Hepatocyte (in vitro differentiated cells): ENCODE results near the gene CALY. TPM values are rescaled to one million over a fixed set of nuclear protein-coding genes. Genes with fewer than 3 reads are reported as not detected.

Experiments used
- DNase-seq: peaks from one replicate; pipeline ENCODE4 v3.0.0-alpha.2; 2016; ENCODE audit warnings: low spot score
- H2AFZ ChIP-seq: fragments of 200-600 bp; sonication (generic); 2 replicates; pipeline ENCODE4 v1.6.0; 2016; ENCODE audit warnings: antibody characterized with exemption, mild to moderate bottlenecking
- H3K27ac ChIP-seq: fragments of 200-600 bp; sonication (generic); 2 replicates; pipeline ENCODE4 v1.5.1; 2016; ENCODE audit warnings: mild to moderate bottlenecking
- H3K27me3 ChIP-seq: fragments of 200-600 bp; sonication (generic); 2 replicates; pipeline ENCODE4 v1.6.1; 2016
- H3K36me3 ChIP-seq: fragments of 200-600 bp; sonication (generic); replicated peaks from 2 replicates; pipeline ENCODE4 v1.5.1; 2016; ENCODE audit warnings: low read depth; ENCODE audit not compliant: insufficient read depth
- H3K4me1 ChIP-seq: fragments of 200-600 bp; sonication (generic); 2 replicates; pipeline ENCODE4 v1.5.1; 2016; ENCODE audit warnings: mild to moderate bottlenecking, moderate library complexity; ENCODE audit not compliant: insufficient read depth
- H3K4me2 ChIP-seq: fragments of 200-600 bp; sonication (generic); 2 replicates; pipeline ENCODE4 v1.6.0; 2016
- H3K4me3 ChIP-seq: fragments of 200-600 bp; sonication (generic); 2 replicates; pipeline ENCODE4 v1.5.1; 2016; ENCODE audit warnings: mild to moderate bottlenecking
- H3K79me2 ChIP-seq: fragments of 200-600 bp; sonication (generic); 2 replicates; pipeline ENCODE4 v1.6.0; 2017; ENCODE audit warnings: mild to moderate bottlenecking
- H3K9me2 ChIP-seq: fragments of 200-600 bp; sonication (generic); replicated peaks from 2 replicates; pipeline ENCODE4 v1.6.0; 2017; ENCODE audit warnings: mild to moderate bottlenecking; ENCODE audit not compliant: insufficient read depth
- H3K9me3 ChIP-seq: fragments of 200-600 bp; sonication (generic); 2 replicates; pipeline ENCODE4 v1.5.1; 2016; ENCODE audit warnings: low read depth, mild to moderate bottlenecking
- H4K20me1 ChIP-seq: fragments of 200-600 bp; sonication (generic); 2 replicates; pipeline ENCODE4 v1.6.0; 2016; ENCODE audit warnings: mild to moderate bottlenecking; ENCODE audit not compliant: insufficient read depth, poor library complexity, severe bottlenecking
- CTCF ChIP-seq: fragments of 200-600 bp; sonication (generic); IDR thresholded peaks from 2 replicates; pipeline ENCODE4 v1.5.1; 2016; ENCODE audit warnings: antibody characterized with exemption, mild to moderate bottlenecking; ENCODE audit not compliant: poor library complexity
- EZH2 ChIP-seq: fragments of 200-600 bp; sonication (generic); IDR thresholded peaks from 2 replicates; pipeline ENCODE4 v1.6.1; 2016; ENCODE audit warnings: antibody characterized with exemption, mild to moderate bottlenecking, borderline replicate concordance
- EZH2phosphoT487 ChIP-seq: fragments of 200-600 bp; sonication (generic); IDR thresholded peaks from one replicate; pipeline ENCODE4 v1.6.1; 2018; ENCODE audit warnings: antibody characterized with exemption, mild to moderate bottlenecking, low read depth, moderate library complexity; ENCODE audit not compliant: unreplicated experiment, severe bottlenecking
- WGBS: methylation state at CpG from one replicate; pipeline ENCODE4 v1.1.6; 2016; ENCODE audit warnings: low lambda C conversion rate; ENCODE audit errors: missing lambda C conversion rate; 5-methylcytosine and 5-hydroxymethylcytosine counted together
- polyA plus RNA-seq: library from polyadenylated mRNA; unstranded; fragments of >200 nt; fragmentation: Nextera tagmentation; extraction: Ambion mirVana; gene quantifications from 2 replicates; pipeline ENCODE4 v1.2.1, GENCODE V29; 2016
- total RNA-seq: library from RNA; depleted of rRNA; stranded (reverse); fragments of >200 nt; gene quantifications from 2 replicates; pipeline ENCODE4 v1.2.3, GENCODE V29; 2014

The CALY gene
- total and polyA plus RNA-seq, 2 experiments from 2014 or later, result 2.3 to 3.7 TPM

DNA sequence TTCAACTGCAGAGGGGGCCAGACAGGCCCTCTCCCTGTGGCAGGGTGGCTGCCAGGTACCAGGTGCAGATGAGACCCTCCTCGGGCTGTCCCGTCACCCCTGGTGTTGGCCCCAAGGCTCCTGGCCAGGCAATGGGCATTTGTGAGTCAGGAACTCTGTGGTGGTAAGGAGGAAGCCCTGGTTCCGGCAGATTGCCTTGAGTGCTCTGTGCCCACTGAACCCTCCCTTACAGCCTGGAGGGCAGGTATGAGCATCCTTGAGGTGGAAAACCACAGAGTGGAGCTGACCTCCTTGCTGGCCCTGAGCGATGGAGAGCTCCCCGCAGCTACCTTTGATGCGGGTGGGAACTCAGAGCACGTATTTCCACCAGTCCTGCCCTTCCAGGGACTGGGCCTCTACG, 44.3 kb upstream of the CALY start:
- Histone ChIP-seq H3K9me3 (no peaks in the 10 kb centered on the region), H3K27ac (no peak overlapping the region), H3K79me2 (peaks cover 9% of the 10 kb centered on the region), H3K4me2 (no peak overlapping the region), H3K4me3 (no peak overlapping the region), H3K27me3 (no peaks in the 10 kb centered on the region), H3K4me1 (peaks cover 13% of the 10 kb centered on the region), H3K36me3 (no peaks in the 10 kb centered on the region), H2AFZ (no peak overlapping the region), H4K20me1 (no peaks in the 10 kb centered on the region), H3K9me2 (no peaks in the 10 kb centered on the region)
- TF ChIP-seq EZH2 (no peak), CTCF (no peak), EZH2phosphoT487 (no peak)
- 94% methylated on average over 8 of the region's 8 CpGs for WGBS
- DNase-seq, result no peak

DNA sequence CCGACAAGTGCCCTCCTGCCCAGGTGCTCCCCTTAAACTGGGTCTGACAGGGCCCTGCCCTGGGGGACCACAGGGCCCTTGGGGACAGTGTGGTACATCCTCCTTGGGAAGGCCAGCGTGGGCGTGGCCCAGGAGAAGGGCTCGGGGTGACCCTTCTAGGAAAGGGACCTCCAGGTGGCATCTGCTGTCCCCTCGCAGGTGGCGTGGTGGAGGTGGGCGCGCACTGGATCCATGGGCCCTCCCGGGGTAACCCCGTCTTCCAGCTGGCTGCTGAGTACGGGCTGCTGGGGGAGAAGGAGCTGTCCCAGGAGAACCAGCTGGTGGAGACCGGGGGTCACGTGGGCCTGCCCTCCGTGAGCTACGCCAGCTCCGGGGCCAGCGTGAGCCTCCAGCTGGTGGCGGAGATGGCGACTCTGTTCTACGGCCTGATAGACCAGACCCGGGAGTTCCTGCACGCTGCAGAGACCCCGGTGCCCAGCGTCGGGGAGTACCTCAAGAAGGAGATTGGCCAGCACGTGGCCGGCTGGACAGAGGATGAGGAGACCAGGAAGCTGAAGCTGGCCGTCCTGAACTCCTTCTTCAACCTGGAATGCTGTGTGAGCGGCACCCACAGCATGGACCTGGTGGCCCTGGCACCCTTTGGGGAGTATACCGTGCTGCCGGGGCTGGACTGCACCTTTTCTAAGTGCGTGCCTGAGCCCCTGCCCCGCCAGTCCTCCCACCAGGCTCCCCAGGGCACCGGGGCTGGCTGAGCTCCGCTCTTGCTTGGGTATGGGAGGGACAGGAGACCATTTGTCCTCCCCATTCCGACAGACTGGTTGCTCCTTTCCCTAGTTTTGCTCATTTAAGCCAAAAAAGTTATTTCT, 43.3 kb upstream of the CALY start:
- peak overlapping the region; percentile 95 for H3K4me2 ChIP-seq
- H3K27ac ChIP-seq, result peak overlapping the region; percentile 84
- H4K20me1 ChIP-seq, result no peaks in the 10 kb centered on the region
- peaks cover 13% of the 10 kb centered on the region for H3K4me1 ChIP-seq
- no peaks in the 10 kb centered on the region for H3K9me3 ChIP-seq
- H3K79me2 ChIP-seq, result peaks cover 9% of the 10 kb centered on the region
- H3K9me2 ChIP-seq, result no peaks in the 10 kb centered on the region
- peak overlapping the region; percentile 98 for H3K4me3 ChIP-seq
- H3K27me3 ChIP-seq, result no peaks in the 10 kb centered on the region
- TF ChIP-seq EZH2, result no peak
- TF ChIP-seq CTCF, result no peak
- no peak for TF ChIP-seq EZH2phosphoT487
- DNase-seq, result no peak
- 94% methylated on average over 31 of the region's 36 CpGs for WGBS
- H3K36me3 ChIP-seq, result no peaks in the 10 kb centered on the region
- peak overlapping the region; percentile 99 for H2AFZ ChIP-seq

DNA sequence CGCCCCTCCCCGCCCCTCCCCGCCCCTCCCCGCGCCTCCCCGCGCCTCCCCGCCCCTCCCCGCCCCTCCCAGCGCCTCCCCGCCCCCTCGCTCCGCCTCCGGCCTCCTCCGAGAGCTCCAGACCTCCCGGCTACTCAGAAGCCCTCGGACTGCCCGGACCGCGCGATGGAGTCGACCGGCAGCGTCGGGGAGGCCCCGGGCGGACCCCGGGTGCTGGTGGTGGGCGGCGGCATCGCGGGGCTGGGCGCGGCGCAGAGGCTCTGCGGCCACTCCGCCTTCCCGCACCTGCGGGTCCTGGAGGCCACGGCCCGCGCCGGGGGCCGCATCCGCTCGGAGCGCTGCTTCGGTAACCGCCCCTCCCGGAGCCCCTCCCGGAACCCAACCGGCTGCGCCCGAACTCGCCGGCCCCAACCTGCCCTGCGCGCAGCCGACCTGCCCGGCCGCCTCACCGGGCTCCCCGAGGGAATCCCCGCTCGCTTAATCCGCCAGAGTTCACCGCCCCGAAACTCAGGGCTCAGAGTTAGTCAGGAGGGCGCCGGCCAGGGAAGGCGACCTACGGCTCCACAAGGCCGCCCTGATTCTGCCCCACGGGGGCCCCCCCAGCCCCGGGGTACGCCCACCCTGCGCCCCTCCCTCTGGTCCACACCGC, 42.6 kb upstream of the CALY start, which contains the start of gene PAOX:
Gene PAOX, plus strand, starts transcription at position 111 of the 649 bp plus-strand sequence. Its CDS starts 55 bp downstream, at position 166.
- H3K4me1 ChIP-seq, result peaks cover 13% of the 10 kb centered on the region
- peak within 1 kb of the TSS; percentile 98 for H3K4me3 ChIP-seq
- H3K36me3 ChIP-seq, result no peaks in the 10 kb centered on the region
- H3K27me3 ChIP-seq, result no peaks in the 10 kb centered on the region
- peak within 1 kb of the TSS; percentile 99 for H3K27ac ChIP-seq
- no peaks in the 10 kb centered on the region for H4K20me1 ChIP-seq
- peak; percentile 87 for DNase-seq
- WGBS, result 2% methylated on average over 16 of the region's 78 CpGs
- H3K4me2 ChIP-seq, result peak within 1 kb of the TSS; percentile 100
- no peaks in the 10 kb centered on the region for H3K9me3 ChIP-seq
- H2AFZ ChIP-seq, result peak within 1 kb of the TSS; percentile 100
- no peak for TF ChIP-seq CTCF
- TF ChIP-seq EZH2, result no peak
- TF ChIP-seq EZH2phosphoT487, result no peak
- H3K9me2 ChIP-seq, result no peaks in the 10 kb centered on the region
- peaks cover 9% of the 10 kb centered on the region for H3K79me2 ChIP-seq
